Mononuclear cell (primary cell): Measurements from ENCODE around the gene EFCAB11. TPM values are rescaled to one million over a fixed set of nuclear protein-coding genes. Genes with fewer than 3 reads are reported as not detected.

ENCODE experiments used
- H3K27me3 ChIP-seq: 2 replicates; pipeline ENCODE4 v1.6.0; 2011; ENCODE audit warnings: low read length, control low read depth; ENCODE audit not compliant: insufficient read depth
- H3K4me1 ChIP-seq: 2 replicates; pipeline ENCODE4 v1.5.1; 2011; ENCODE audit warnings: mild to moderate bottlenecking, low read length, control low read depth; ENCODE audit not compliant: insufficient read depth
- H3K4me3 ChIP-seq: 2 replicates; pipeline ENCODE4 v1.5.1; 2011; ENCODE audit warnings: mild to moderate bottlenecking, low read length, moderate library complexity
- H3K9me3 ChIP-seq: 2 replicates; pipeline ENCODE4 v1.5.1; 2011; ENCODE audit warnings: low read depth, mild to moderate bottlenecking, control low read depth, low read length
- total RNA-seq: library from RNA; depleted of rRNA; stranded (reverse); fragments of >200 nt; gene quantifications from one replicate; pipeline ENCODE4 v1.2.3, GENCODE V29; 2012

Gene EFCAB11
- 0.63 TPM for total RNA-seq

- H3K4me3 ChIP-seq: peak within 1 kb of the TSS; percentile 67
- peaks cover 28% of the 10 kb centered on the region for H3K4me1 ChIP-seq
- no peaks in the 10 kb centered on the region for H3K9me3 ChIP-seq
- H3K27me3 ChIP-seq: no peaks in the 10 kb centered on the region
Measured at GRCh38 chr14:89954070-89955021, at the start of gene EFCAB11. TSS of gene EFCAB11 (minus strand) at chr14:89954730. CDS start at chr14:89954660, 70 bp downstream.

DNA sequence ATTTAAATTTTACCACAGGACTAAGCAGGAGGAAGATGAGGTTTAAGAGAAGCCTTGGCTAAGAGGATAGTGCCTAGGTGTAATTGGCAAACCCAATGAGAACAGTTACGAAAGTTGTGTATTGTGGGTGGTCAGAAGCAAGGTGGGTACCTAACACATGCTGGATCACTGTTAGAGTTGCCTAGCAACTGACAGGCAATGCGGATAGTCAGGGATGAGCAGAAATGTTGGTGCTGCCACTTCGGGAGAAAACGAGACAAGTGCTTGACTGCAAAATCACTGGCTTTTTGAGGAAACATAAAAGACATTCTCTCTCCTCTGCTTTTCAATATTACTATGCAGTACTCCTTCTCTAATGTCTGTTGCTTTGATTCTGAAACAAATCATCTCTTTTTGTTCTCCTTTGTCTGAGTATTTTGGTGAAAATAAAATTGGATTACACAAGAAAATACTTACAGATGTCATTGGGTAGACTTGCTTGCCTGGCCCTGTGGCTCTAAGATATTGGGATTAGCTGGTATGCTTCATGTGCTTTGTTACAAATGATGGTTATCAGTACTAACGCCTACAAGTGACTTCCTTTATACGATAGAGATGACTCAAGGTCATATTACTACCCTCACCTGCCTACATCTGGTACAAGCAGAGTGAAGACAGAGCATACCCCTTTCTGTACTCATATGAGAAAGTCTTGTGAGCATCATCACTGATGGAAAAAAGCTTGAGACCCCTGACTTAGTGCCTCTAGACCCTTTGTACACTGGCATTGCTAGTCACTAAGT, 49.2 kb upstream of the EFCAB11 start:
- Histone ChIP-seq H3K4me3 (no peak overlapping the region), H3K9me3 (no peaks in the 10 kb centered on the region), H3K27me3 (no peaks in the 10 kb centered on the region), H3K4me1 (no peaks in the 10 kb centered on the region)

DNA sequence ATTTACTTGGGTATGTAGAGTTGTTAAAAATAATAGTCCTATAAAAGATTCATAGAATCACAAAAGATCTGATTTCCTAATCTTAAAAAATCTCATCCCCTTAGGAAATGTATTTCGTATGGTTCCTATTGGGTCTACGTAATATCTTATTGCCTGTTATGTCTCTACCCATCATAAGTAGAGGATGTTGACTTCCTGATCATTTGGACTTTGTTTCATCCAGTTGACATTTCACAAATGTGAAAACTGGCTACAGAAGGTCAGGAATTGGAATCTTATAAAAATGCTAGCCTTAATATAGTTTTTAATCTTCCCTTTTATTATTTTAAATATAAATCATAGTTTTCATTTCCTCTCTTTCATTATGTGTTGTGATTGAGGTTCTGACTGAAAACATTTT, 46.4 kb upstream of the EFCAB11 start:
- Histone ChIP-seq H3K9me3 (no peaks in the 10 kb centered on the region), H3K27me3 (no peaks in the 10 kb centered on the region), H3K4me3 (no peak overlapping the region), H3K4me1 (no peaks in the 10 kb centered on the region)

GRCh38 chr14:89996963-89997362, 42.4 kb upstream of the EFCAB11 start:
- no peaks in the 10 kb centered on the region for H3K4me1 ChIP-seq
- no peak overlapping the region for H3K4me3 ChIP-seq
- H3K9me3 ChIP-seq: no peaks in the 10 kb centered on the region
- no peaks in the 10 kb centered on the region for H3K27me3 ChIP-seq

GRCh38 chr14:89992273-89992672, 37.7 kb upstream of the EFCAB11 start:
- no peaks in the 10 kb centered on the region for H3K27me3 ChIP-seq
- H3K4me3 ChIP-seq: no peak overlapping the region

GRCh38 chr14:89990623-89991275, 36.2 kb upstream of the EFCAB11 start:
- H3K4me3 ChIP-seq: no peak overlapping the region
- no peaks in the 10 kb centered on the region for H3K27me3 ChIP-seq
- no peaks in the 10 kb centered on the region for H3K4me1 ChIP-seq
- H3K9me3 ChIP-seq: no peaks in the 10 kb centered on the region

More at GRCh38 chr14:89992273-89992672, 37.7 kb upstream of the EFCAB11 start:
- Histone ChIP-seq H3K9me3 (no peaks in the 10 kb centered on the region), H3K4me1 (no peaks in the 10 kb centered on the region)

DNA sequence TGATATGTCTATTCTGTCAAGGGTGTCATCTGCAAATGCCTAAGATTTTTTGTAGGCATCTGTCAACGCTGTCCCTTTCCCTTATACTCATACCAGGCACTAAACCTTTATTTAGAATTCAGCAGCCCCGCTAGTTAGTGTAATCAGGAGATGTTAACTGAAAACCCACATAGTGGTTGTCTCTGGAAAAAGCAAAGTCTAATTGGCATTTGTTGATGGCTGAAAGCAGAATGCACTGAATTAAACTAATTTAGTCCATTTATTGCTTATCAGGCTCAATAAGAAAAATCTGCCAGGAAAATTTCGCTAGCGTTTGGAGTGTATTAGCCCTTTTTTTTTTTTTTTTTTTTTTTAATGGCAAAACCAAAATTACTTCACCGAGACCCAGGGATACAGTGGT, 35.7 kb upstream of the EFCAB11 start:
- Histone ChIP-seq H3K4me1 (no peaks in the 10 kb centered on the region), H3K27me3 (no peaks in the 10 kb centered on the region), H3K4me3 (no peak overlapping the region), H3K9me3 (no peaks in the 10 kb centered on the region)

DNA sequence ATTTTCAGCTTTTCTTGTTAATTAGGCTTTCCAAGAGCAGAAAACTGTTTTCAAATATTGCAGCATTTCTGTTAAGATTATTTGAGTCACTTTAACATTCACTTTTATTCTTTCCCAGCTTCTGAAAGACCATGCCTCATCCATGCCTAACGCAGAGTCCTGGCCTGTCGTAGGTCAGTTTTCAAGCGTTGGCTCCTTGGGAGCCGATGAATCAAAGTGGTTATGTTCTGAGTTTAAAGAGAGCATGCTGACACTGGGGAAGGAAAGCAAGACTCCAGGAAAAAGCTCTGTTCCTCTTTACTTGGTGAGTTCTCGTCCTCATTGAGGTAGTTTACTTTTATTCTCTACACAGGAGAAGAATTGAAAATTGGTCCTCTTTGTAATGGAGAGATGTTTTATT, 34.3 kb upstream of the EFCAB11 start:
- no peaks in the 10 kb centered on the region for H3K4me1 ChIP-seq
- H3K9me3 ChIP-seq: no peaks in the 10 kb centered on the region
- H3K27me3 ChIP-seq: no peaks in the 10 kb centered on the region
- H3K4me3 ChIP-seq: no peak overlapping the region

DNA sequence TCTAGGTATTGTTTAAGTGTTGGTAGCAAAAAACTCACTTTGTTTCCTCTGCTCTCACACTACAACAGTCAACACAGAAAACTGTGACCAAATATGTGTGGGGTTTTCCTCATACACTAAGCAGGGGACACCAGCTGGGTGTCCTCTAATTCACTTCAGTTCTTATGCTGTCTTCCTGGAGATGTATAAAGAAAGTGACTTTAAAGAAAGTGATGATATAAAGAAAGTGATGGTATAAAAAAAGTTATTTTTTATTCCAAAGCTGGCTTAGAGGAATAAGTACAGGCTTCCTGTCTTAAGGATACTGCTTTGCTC, 32.6 kb upstream of the EFCAB11 start:
- H3K4me3 ChIP-seq: no peak overlapping the region
- no peaks in the 10 kb centered on the region for H3K27me3 ChIP-seq
- no peaks in the 10 kb centered on the region for H3K4me1 ChIP-seq
- H3K9me3 ChIP-seq: no peaks in the 10 kb centered on the region

DNA sequence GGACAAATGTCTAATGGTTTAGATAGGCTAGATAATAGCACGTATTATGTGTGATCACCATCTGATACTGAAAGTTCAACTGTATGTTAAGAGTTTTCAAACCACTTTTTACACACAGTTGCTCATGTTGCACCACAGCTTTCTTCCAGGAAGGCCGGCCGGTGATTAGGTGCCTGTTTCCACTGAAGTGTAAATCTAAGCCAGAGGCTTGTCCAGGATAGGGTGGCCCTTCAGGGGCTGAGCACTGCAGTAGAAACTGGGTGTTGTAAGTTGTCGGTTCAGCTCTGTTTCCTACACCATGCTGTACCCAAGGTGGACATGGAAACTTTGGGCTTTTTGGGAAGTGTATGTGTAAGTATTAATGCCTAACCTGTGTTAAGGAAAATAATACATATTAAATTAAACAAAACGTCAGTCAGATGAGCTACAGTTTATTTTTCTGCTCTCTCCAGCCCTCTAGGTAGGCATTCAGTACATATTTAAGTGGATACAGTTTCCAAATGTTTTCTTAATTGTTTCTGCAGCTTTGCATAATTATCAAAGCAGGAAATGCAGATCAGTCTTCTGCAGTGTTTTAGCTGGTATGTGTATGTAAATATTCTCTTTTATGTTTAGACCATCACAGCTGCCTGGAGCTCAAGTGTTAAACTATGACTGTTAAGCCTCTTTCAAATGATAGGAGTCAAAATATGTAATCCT, 32.1 kb upstream of the EFCAB11 start:
- no peaks in the 10 kb centered on the region for H3K27me3 ChIP-seq
- no peaks in the 10 kb centered on the region for H3K9me3 ChIP-seq
- no peak overlapping the region for H3K4me3 ChIP-seq
- no peaks in the 10 kb centered on the region for H3K4me1 ChIP-seq

GRCh38 chr14:89983375-89983774, 28.8 kb upstream of the EFCAB11 start:
- Histone ChIP-seq H3K9me3 (no peaks in the 10 kb centered on the region), H3K4me1 (no peaks in the 10 kb centered on the region), H3K4me3 (no peak overlapping the region), H3K27me3 (no peaks in the 10 kb centered on the region)

GRCh38 chr14:89978656-89979055, 24.1 kb upstream of the EFCAB11 start:
- no peaks in the 10 kb centered on the region for H3K9me3 ChIP-seq
- peaks cover 4% of the 10 kb centered on the region for H3K4me1 ChIP-seq
- no peaks in the 10 kb centered on the region for H3K27me3 ChIP-seq
- H3K4me3 ChIP-seq: no peak overlapping the region

- Histone ChIP-seq H3K4me3 (no peak overlapping the region), H3K27me3 (no peaks in the 10 kb centered on the region), H3K4me1 (peaks cover 4% of the 10 kb centered on the region), H3K9me3 (no peaks in the 10 kb centered on the region)
Measured at GRCh38 chr14:89977668-89978067, 23.1 kb upstream of the EFCAB11 start.

DNA sequence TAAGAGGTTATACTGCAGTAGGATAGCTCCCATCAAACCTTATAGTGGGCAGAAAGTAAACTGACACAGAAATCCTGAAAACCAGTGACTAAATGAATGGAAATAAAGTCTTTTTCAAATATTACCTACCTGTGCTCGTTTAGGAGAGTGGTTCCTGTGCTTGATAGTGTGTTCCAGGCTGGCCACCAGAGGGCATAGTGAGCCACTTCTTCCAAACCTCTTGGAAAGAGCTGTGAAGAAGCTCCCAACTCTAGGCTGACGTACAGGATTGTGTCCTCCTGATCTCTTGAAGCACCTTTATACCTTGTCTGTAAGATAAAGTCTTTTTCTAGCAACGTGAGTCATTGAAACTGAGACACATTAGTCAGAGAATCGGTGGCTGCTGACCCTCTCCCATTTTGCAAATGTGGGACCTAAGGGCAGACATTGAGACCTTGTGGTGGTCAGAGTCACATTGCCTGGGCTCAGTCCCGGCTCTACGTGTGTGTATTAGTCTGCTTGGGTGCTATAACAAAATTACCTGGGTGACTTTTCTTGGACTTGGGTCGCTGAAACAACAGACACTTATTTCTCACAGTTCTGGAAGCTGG, 18.8 kb upstream of the EFCAB11 start:
- H3K9me3 ChIP-seq: no peaks in the 10 kb centered on the region
- no peak overlapping the region for H3K4me3 ChIP-seq
- no peaks in the 10 kb centered on the region for H3K27me3 ChIP-seq
- peaks cover 4% of the 10 kb centered on the region for H3K4me1 ChIP-seq
